Measurements from ENCODE around the gene SPANXN4. TPM values are rescaled to one million over a fixed set of nuclear protein-coding genes. Genes with fewer than 3 reads are reported as not detected.

Gene SPANXN4
- total RNA-seq, 1 donor from 2014 or later, result not detected

- Histone ChIP-seq H3K4me3 (no peak overlapping the region), H3K9me3 (no peaks in the 10 kb centered on the region), H3K36me3 (no peaks in the 10 kb centered on the region), H3K27me3 (no peaks in the 10 kb centered on the region), H3K4me1 (no peaks in the 10 kb centered on the region), H3K27ac (no peak overlapping the region)
- no peak for TF ChIP-seq POLR2A (IDR thresholded peaks at IDR 0.05)
- TF ChIP-seq POLR2AphosphoS5 (IDR thresholded peaks at IDR 0.05; ENCODE audit: insufficient read depth in 1 of 2, low read depth in 1 of 2), result no peak
- no peak for TF ChIP-seq CTCF (IDR thresholded peaks at IDR 0.05)
- intact Hi-C loops (cut with DNase I), result no loop called here
- DNase-seq (ENCODE audit: extremely low spot score in 2 of 2), result no peak
Measured at GRCh38 chrX:142998447-142999198, 27.1 kb upstream of the SPANXN4 start.

GRCh38 chrX:142999199-142999701 lies 26.5 kb upstream of the SPANXN4 start:
- Histone ChIP-seq H3K27me3 (no peaks in the 10 kb centered on the region), H3K36me3 (no peaks in the 10 kb centered on the region), H3K4me3 (no peak overlapping the region), H3K27ac (no peak overlapping the region), H3K4me1 (no peaks in the 10 kb centered on the region), H3K9me3 (no peaks in the 10 kb centered on the region)
- DNase-seq (ENCODE audit: extremely low spot score in 2 of 2), result no peak
- no peak for TF ChIP-seq POLR2AphosphoS5 (IDR thresholded peaks at IDR 0.05; ENCODE audit: insufficient read depth in 1 of 2, low read depth in 1 of 2)
- no peak for TF ChIP-seq POLR2A (IDR thresholded peaks at IDR 0.05)
- no peak for TF ChIP-seq CTCF (IDR thresholded peaks at IDR 0.05)
- intact Hi-C loops (cut with DNase I), result no loop called here

- Histone ChIP-seq H3K4me3 (no peak overlapping the region), H3K36me3 (no peaks in the 10 kb centered on the region), H3K4me1 (no peaks in the 10 kb centered on the region), H3K27me3 (no peaks in the 10 kb centered on the region), H3K9me3 (no peaks in the 10 kb centered on the region), H3K27ac (no peak overlapping the region)
- TF ChIP-seq POLR2A (IDR thresholded peaks at IDR 0.05), result no peak
- no peak for TF ChIP-seq CTCF (IDR thresholded peaks at IDR 0.05)
- no peak for TF ChIP-seq POLR2AphosphoS5 (IDR thresholded peaks at IDR 0.05; ENCODE audit: insufficient read depth in 1 of 2, low read depth in 1 of 2)
- DNase-seq (ENCODE audit: extremely low spot score in 2 of 2), result no peak
- intact Hi-C loops (cut with DNase I), result no loop called here
Measured at GRCh38 chrX:143002206-143002605, 23.5 kb upstream of the SPANXN4 start.

- Histone ChIP-seq H3K9me3 (no peaks in the 10 kb centered on the region), H3K27me3 (no peaks in the 10 kb centered on the region), H3K4me1 (no peaks in the 10 kb centered on the region), H3K36me3 (no peaks in the 10 kb centered on the region), H3K27ac (no peak overlapping the region), H3K4me3 (no peak overlapping the region)
- intact Hi-C loops (cut with DNase I), result no loop called here
- no peak for DNase-seq (ENCODE audit: extremely low spot score in 2 of 2)
- no peak for TF ChIP-seq POLR2AphosphoS5 (IDR thresholded peaks at IDR 0.05; ENCODE audit: insufficient read depth in 1 of 2, low read depth in 1 of 2)
- TF ChIP-seq POLR2A (IDR thresholded peaks at IDR 0.05), result no peak
- TF ChIP-seq CTCF (IDR thresholded peaks at IDR 0.05), result no peak
Measured at GRCh38 chrX:143017272-143017671, 8.5 kb upstream of the SPANXN4 start.

GRCh38 chrX:143027275-143027674 lies 1.5 kb downstream of the SPANXN4 start:
- Histone ChIP-seq H3K27ac (no peak overlapping the region), H3K9me3 (no peaks in the 10 kb centered on the region), H3K36me3 (no peaks in the 10 kb centered on the region), H3K4me1 (no peaks in the 10 kb centered on the region), H3K27me3 (no peaks in the 10 kb centered on the region), H3K4me3 (no peak overlapping the region)
- no peak for DNase-seq (ENCODE audit: extremely low spot score in 2 of 2)
- intact Hi-C loops (cut with DNase I), result no loop called here
- no peak for TF ChIP-seq CTCF (IDR thresholded peaks at IDR 0.05)
- TF ChIP-seq POLR2A (IDR thresholded peaks at IDR 0.05), result no peak
- no peak for TF ChIP-seq POLR2AphosphoS5 (IDR thresholded peaks at IDR 0.05; ENCODE audit: insufficient read depth in 1 of 2, low read depth in 1 of 2)
